HG03097 (cell line): ENCODE results near the gene LENG8.

Experiments used
- ATAC-seq: cut with Tn5 transposase; IDR thresholded peaks from one replicate; pipeline ENCODE4 v1.9.1; 2021; ENCODE audit not compliant: unreplicated experiment, low FRiP score

Gene LENG8

DNA sequence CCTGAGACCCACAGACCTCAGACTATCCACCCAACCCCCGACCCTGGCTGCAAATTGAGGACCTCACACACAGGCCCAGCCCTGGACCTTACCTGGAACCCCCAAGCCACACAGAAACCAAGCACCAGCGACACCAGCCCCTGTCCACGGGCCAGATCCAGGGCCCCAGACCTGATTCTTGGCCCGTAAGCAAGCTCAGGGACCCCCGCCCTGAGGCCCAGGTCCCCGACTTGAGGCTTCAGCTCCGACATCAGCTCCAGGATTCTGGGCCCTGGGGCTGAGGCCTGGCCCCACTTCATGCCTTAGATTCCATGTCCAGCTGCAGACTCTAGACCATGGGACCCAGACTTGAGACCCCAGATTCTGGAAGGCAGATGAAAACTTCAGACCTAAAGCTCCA is 27.5 kb upstream of the LENG8 start:
- ATAC-seq = no peak

DNA sequence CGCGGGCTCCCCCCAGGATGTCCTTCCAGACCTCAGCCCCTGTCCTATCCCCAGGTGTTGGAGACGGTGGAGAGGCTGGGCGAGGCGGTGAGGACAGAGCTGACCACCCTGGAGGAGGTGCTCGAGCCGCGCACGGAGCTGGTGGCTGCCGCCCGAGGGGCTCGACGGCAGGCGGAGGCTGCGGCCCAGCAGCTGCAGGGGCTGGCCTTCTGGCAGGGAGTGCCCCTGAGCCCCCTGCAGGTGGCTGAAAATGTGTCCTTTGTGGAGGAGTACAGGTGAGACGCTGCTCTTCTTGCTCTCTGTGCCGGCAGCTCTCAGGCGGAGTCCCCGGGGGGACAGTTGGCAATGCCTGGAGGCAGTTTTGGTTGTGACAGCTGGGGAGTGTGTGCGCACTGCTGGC is 26.9 kb upstream of the LENG8 start:
- no peak for ATAC-seq

DNA sequence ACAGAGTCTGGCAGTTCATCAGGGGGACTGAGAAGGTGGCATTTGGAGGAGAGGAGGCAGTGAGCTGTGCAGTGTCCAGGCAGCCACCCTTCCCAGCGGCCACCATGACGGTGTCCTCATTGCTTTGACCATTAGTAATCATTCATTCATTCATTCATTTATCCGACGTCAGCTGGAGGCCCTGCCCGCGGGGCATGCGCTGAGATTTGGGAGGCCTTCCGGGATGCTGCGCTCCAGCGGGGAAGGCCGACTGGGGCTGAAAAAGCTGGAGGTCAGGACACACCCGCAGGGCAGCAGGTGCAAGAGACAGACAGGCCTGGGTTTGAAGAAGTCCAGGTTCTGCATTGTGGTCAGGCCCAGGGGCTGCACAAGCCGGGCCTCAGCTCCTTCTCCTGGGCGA is 24.8 kb upstream of the LENG8 start:
- no peak for ATAC-seq

DNA sequence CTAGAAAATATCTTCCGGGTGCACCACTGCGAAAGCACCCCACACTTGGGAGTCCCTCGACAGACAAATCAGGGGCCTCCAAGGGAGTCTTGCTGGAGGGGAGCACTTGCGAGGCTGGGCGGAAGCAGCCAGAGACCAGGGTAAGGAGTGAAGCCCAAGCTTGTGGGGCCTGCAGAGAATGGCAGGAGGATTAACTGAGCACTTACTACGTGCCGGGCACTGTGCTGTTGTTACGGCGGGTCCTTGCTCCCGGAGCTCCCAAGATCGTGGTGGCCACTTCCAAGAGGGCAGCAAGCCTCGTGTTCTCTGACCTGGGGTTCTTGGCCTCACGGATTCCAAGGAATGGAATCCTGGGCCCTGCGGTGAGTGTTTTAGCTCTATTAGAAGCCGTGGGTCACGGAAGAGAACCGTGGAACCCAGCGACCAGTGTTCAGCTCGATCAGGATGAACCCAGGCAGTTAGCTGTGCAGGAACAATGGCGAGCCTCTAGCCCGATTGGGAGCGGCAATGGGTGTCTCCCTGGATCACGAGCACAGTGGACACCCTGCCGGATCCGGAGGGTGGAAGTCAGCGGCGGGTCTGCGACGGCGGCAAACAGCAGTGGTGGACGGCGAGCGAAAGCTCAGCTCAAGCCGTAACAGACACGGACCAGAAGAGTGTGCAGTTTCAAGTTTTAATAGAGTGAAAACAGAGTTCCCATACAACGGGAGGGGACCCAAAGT is 24.2 kb upstream of the LENG8 start:
- no peak for ATAC-seq

DNA sequence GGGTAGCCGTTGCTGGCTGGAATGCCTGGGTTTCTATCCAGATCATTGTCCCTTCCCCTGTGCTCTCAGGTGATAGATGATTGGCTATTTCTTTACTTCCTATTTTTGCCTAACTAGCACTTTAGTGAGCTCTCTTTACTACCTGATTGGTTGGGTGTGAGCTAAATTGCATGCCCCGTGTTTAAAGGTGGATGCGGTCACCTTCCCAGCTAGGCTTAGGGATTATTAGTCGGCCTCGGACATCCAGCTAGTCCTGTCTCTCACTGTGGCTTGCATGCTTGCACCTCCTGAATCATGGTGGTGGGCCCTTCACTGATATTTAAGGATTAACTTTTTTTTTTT is 23.6 kb upstream of the LENG8 start:
- no peak for ATAC-seq

DNA sequence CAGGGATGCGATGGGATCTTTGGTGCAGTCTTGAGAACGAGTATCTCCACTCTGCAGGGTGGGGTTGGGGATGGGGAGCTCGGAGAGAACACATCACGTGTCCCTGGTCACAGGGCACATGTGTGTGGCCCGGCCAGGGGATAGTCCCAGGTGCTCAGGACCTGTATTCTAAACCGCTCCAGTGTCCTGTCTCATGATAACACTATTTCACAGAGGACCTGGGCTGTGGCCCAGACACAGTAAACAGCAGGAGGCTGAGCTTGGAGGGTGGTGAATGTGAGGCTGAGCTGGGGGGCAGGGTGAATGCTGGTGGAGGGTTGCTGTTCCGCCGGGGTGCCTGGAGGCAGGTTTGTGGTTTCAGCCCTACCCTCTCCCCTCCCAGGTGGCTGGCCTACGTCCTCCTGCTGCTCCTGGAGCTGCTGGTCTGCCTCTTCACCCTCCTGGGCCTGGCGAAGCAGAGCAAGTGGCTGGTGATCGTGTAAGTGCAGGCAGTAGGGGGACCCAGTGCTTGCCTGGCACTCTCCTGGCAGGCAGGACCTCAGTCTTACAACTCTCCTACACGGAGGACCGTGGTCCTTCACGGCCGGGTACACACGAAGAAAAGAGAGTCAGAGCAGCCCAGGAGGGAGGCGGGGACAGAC is 22.6 kb upstream of the LENG8 start:
- no peak for ATAC-seq

DNA sequence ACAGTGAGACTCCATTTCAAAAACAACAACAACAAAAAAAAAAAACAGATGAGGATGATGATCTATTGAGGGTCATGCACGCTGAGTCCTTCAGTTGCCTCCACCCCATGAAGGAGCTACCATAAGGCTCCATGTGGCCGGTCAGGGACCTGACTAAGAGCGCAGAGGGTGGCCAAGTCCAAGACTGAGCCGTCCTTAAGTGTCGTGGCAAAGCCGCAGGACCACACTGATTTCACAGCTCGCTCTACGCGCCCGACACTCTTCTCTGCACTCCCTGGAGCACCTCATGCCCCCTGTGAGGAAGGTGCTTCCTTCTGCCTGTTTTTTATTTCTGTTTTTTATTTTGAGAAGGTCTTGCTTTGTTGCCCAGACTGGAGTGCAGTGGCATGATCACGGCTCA is 21.4 kb upstream of the LENG8 start:
- ATAC-seq = no peak

DNA sequence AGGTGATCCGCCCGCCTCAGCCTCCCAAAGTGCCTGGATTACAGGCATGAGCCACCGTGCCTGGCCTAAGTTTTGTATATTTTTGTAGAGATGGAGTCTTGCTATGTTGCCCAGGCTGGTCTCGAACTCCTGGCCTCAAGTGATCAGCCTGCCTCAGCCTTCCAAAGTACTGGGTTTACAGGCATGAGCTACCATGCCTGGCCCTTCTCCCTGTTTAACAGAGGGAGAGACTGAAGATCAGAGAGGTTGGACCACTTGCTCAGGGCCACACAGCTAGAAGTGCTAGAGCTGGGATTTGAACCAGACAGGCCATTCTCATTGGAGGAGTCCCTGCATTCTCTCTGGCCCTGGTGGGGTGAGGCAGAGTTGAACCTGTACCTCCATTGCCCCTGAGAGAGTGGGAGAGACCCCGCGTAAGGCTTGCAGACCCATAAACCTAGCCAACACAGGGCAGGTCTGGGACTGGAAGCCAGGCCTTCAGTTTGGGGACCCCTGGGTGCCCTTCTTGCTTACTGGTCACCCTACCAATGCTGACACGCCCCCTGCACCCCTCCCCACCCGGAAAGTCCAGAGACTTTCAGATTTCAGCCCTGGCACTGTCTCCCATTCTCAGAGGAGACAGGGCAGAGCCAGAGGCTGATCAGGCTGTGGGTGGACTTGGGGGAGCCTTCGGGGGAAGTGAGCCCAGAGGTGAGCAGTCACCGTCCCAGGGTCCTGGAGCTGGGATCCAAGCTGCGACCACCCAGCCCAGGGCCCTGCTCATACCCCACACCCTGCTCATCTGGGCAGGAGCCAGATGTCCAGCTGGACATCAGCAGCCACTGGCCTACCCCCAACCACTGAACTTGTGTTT is 20.4 kb upstream of the LENG8 start:
- no peak for ATAC-seq

DNA sequence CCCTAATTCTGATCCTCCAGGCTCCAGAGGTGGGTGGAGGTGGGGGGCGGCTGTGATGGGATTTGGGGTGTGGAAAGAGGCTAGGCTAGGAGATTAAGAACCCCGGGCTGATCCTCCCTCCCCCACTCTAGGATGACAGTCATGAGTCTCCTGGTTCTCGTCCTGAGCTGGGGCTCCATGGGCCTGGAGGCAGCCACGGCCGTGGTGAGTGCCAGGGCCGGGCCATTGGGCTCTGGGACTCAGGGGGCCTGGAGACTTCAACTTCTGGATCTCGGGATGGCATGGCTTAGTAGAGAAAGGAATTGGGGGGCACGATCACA is 19.9 kb upstream of the LENG8 start:
- ATAC-seq = no peak

DNA sequence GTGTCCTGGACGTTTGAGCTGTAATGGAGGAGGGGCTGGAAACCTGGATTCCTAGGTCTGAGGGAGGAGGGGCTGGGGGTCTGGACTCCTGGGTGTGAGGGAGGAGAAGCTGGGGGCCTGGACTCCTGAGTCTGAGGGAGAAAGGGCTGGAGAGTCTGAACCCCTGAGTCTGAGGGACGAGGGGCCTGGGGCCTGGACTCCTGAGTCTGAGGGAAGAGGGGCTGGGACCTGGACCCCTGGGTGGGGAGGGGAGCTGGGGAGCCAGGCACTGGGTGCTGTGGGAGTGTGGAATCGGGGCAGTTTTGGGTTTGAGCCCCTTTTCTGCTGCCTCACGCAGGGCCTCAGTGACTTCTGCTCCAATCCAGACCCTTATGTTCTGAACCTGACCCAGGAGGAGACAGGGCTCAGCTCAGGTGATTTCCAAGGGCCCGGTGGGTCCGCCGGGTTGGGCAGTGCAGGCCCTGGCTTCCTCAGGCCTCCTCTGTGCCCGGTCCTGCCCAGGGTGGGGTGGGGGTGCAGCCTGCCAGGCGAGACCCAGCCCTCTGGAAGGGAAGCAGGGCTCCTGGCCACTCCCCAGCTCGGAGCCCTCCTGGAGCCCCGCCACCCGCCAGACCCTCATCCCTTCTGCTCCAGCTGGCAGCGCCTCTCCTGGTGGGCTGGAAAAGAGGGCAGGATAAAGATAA is 19.3 kb upstream of the LENG8 start:
- ATAC-seq = no peak

DNA sequence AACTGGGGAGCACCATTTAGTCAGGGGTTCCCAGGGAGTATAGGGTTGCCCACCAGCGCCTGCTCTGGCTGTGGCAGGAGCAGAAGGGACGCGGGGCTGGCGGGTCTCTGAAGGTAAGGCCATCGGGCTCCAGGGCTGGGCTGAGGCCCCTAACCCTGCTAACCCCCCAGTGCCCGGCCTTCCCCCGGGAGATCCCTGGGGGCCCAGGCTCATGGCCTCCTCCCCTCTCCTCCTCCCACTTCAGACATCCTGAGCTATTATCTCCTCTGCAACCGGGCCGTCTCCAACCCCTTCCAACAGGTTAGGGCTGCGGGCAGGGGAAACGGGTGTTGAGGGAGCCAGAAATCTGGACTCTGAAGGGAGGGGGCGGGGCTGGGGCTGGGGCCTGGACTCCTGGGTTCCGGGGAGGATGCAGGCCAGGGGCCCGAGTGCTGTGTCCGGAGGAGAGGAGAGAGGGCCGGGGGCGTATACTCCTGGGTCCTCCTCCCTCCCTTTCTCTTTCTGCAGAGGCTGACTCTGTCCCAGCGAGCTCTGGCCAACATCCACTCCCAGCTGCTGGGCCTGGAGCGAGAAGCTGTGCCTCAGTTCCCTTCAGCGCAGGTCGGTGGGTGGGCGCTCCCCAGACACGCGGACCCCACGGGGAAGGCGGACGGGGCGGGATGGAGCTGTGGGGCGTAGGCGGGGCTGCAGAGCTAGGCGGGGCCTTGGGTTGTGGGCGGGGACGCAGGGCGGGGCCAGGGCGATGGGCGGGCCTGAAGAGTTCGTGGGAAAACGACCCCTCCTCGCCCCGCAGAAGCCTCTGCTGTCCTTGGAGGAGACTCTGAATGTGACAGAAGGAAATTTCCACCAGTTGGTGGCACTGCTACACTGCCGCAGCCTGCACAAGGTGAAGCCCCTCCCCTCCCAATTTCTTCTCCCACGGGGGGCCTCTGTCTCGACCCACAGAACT is 18.4 kb upstream of the LENG8 start:
- no peak for ATAC-seq

DNA sequence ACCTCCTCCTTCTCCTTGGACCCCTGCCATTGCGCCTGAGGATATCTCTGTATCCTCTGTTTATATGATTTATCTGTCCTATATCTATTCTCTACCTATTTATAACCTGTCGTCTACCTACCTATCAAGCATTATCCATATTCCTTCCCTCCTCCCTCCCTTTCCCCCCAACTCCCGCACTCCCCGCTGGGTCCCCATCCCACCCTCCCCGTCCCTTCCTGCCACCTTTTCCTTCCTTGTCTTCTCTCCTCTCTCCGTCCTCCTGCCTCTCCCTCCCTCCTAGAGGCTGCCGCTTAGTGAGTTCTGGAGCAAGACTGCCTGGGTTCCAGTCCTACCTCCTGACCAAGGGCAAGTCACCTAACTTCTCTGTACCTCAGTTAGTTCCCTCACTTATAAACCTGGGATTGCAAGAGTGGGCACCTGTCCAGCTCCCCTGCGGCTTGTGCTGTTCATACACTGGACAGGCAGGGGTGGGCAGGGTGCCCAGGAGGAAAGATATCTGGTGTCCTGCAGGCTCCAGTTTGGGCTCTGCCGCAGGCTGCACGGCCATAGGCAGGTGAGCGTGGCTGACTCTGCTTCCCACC is 17.7 kb upstream of the LENG8 start:
- no peak for ATAC-seq

DNA sequence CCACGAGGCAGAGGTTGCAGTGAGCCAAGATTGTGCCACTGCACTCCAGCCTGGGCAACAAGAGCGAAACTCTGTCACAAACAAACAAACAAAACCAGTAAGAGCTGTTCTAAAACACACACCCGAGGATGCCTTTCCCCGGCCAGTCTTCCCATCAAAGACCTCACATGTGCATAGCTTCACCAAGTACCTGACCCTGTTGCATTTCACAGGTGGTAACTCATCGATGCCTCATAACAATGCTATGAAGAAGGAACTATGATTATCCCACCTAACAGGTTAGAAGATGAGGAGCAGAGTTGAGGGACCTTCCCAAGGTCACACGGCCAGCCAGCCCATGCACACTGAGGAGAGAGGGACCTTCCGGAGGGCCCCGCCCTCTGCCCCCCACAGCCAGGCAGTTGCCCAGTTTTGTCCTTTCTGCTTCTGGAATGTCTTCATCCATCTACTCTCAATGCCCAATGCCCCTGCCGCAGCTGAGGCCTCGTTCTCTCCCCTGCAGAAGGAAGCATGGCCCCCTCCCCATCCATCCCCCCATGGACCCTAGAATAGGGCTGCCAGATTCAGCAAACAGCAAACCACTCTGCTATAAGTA is 16.8 kb upstream of the LENG8 start:
- ATAC-seq = no peak

DNA sequence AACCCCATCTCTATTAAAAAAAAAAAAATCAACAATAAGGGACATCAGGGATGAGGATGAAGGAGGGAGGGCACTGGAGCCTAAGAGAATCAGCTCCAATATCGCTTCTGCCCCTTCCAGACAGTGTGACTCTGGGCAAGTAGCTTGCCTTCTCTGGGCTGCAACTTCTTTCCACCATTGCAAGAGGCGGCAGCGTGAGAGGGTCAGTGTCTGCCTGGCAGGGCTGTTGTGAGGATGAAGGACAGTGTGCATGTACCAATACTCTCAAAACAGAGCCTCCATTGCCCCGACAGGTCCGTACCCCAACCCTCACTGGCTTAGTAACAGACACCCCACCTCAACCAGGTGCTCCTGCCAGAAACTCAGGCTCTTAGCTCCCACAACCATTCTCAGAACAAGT is 15.3 kb upstream of the LENG8 start:
- ATAC-seq = no peak

DNA sequence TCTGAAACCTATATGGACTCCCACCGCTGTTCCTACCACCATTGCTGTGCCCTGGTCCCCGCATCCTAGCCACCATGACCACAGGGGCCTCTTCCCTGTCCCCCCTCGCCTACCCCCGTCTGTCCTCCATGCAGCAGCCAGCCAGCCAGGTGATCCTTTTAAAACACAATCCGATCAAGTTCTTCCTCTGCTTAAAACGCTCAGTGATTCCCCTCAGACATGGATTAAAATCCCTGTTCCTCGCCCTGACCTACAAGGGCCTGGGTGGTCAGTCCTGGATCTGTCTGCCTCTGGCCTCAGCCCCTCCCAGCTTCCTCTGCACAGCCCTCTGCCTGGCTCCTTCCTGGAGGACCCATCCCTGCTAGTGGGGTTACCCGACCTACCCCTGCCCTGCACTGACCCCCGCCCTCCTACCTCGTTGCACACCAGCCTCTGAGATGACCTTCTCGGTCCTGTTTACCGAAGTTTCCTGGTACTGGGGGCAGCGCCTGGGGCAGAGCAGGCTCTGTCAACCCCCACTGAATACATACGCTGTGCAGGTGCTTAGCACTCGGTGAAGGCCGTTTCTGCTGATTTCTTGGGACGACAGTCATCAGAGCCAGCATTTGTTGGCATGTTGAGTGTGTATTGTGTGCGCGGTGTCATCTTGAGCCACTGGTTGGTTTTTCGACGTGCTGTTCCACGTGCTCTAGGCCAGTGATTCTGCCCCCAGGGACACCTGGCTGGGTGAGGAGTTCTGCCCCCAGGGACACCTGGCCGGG is 14.7 kb upstream of the LENG8 start:
- ATAC-seq = no peak

DNA sequence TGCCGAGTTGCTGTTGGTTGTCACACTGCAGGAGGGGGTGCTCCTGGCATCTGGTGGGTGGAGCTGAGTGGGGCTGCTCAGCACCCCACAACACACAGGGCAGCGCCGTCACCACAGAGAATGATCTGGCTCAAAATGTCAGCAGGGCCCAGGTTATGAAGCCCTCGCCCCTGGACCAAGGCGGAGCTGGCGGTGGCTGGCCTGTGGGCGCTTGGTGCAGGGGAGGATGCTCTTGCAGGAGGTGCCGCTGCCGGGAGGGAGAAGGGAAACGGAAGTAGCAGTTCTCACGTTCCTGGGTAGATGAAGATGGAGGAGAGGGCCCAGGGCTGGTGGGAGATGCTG is 14.2 kb upstream of the LENG8 start:
- ATAC-seq = no peak

DNA sequence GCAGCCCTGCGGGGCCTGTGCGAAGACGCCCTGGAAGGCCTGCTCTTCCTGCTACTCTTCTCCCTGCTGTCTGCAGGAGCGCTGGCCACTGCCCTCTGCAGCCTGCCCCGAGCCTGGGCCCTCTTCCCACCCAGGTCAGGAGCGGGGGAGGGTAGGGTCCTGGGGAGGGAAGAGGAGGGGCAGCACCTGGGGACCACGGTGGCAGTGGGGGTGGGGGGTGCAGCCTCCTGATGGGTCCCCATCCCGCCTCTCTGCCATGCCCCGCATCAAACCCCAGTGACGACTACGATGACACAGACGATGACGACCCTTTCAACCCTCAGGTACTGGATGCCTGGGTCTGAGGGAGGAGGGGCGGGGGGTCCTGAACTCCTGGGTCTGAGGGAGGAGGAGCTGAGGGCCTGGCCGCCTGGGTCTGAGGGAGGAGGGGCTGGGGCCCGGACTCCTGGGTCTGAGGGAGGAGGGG is 13.4 kb upstream of the LENG8 start:
- ATAC-seq = no peak

DNA sequence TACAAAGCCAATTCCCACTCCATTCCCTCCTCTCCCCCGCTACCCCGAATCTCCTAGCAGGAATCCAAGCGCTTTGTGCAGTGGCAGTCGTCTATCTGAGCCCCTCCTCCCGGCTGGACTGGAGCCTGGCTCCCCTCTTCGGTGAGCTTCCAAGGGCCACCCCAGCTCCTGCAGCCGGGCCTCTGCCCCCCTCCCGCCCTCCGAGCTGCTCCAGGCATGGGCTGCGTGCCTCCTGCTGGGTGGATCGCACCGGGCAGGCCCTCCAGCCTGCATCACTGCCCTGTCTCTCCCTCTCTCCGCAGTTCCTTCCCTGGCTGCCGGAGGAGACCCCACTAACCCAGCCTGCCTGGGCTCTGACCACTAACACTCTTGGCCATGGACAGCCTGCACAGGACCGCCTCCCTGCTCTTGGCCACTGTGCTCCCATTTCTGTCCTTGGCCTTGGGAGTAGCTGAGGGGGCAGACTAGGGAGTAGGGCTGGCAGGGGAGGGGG is 12.9 kb upstream of the LENG8 start:
- ATAC-seq = no peak
